Transverse colon (tissue), 4 donors: ENCODE measurements around the gene MC1R.

ENCODE experiments used
- EP300 ChIP-seq: sonication (generic); formaldehyde crosslinking; IDR thresholded peaks from one replicate; pipeline ENCODE4 v1.6.1; 2017; ENCODE audit warnings: antibody characterized with exemption, low read depth
- POLR2A ChIP-seq: fragments of 450-650 bp; IDR thresholded peaks from one replicate; pipeline ENCODE4 v1.6.1; 2016; ENCODE audit warnings: antibody characterized with exemption, mild to moderate bottlenecking, moderate library complexity
- POLR2AphosphoS5 ChIP-seq, 3 donors: sonication (generic); formaldehyde crosslinking; IDR thresholded peaks; one replicate each; pipeline ENCODE4 v1.6.1; 2016; ENCODE audit warnings: antibody characterized with exemption in 3 of 3
- TF ChIP-seq, protein P1 (sequence below), 5 experiments: fragments of 200-600 bp in 3 of 5; fragments of 450-650 bp in 2 of 5; sonication (generic) in 3 of 5; IDR thresholded peaks; 1 replicate in 2 of 5; 2 replicates in 3 of 5; pipeline ENCODE4 v1.5.1; 2016 to 2017; ENCODE audit warnings: antibody characterized with exemption in 5 of 5, inconsistent platforms in 3 of 5, mild to moderate bottlenecking in 2 of 5, moderate library complexity in 1 of 5

DNA sequence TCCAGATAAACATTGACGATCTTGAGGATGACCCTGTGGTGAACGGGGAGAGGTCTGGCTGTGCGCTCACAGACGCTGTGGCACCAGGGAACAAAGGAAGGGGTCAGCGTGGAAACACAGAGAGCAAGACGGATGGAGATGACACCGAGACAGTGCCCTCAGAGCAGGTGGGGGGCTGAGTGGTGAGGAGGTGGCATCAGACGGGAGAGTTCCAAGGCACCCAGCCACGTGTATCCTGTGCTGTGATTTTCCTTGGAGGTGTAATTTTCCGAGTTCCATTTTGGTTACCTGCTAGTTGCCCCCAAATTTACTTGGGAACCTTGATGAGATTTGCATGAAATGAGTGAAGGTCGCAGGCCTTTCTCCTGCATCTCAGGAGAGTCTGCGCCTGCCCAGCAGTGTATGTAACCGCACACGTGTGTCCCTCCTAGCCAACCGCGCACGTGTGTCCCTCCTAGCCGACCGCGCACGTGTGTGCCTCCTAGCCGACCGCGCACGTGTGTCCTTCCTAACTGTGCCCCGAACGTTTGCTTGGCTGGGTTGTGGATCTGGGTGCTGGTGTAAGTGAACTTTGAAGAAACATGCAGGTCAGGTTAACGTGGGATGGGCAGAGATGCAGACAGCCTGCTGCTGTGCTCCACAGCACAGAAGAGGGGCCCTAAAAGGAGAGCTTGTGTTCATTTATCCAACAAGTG is 35.2 kb upstream of the MC1R start:
- TF ChIP-seq, protein P1, sequence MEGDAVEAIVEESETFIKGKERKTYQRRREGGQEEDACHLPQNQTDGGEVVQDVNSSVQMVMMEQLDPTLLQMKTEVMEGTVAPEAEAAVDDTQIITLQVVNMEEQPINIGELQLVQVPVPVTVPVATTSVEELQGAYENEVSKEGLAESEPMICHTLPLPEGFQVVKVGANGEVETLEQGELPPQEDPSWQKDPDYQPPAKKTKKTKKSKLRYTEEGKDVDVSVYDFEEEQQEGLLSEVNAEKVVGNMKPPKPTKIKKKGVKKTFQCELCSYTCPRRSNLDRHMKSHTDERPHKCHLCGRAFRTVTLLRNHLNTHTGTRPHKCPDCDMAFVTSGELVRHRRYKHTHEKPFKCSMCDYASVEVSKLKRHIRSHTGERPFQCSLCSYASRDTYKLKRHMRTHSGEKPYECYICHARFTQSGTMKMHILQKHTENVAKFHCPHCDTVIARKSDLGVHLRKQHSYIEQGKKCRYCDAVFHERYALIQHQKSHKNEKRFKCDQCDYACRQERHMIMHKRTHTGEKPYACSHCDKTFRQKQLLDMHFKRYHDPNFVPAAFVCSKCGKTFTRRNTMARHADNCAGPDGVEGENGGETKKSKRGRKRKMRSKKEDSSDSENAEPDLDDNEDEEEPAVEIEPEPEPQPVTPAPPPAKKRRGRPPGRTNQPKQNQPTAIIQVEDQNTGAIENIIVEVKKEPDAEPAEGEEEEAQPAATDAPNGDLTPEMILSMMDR (IDR thresholded peaks at IDR 0.05), result no peak
- TF ChIP-seq EP300 (no peak), POLR2AphosphoS5 (IDR thresholded peaks at IDR 0.05) (no peak), POLR2A (no peak)
